HG03103 (cell line): Measurements from ENCODE around the gene ABCG5.

Source experiments
- ATAC-seq: cut with Tn5 transposase; IDR thresholded peaks from one replicate; pipeline ENCODE4 v1.9.1; 2021; ENCODE audit warnings: low read depth; ENCODE audit not compliant: unreplicated experiment

ABCG5 gene

DNA sequence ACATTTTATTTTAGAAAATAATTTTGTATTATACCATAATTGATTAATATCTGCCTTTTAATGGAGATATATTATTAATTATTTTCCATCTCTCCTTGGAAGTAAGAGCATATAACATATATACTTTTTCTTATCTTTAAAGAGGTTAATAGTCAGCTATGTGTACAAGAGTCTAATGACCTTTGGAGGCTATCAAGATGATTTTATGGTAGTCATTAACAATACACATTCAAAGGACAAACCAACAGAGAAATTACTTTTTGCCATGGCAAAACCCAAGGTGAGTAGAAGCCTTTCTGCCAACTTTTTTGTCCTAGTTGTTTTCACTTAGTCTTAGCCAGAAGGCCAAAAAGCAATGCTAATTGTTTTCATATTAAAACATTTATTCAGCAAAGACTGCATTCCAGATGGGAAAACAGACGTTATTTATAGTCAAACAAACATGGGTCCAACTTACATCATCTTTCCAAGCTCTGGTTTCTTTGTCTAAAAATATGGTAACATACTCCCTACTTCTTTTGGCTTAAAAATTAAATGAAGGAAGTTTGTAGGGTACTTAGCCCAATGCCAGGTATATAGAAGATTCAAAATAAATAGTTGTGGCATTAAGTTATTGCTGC is 74.4 kb downstream of the ABCG5 start:
- no peak for ATAC-seq

DNA sequence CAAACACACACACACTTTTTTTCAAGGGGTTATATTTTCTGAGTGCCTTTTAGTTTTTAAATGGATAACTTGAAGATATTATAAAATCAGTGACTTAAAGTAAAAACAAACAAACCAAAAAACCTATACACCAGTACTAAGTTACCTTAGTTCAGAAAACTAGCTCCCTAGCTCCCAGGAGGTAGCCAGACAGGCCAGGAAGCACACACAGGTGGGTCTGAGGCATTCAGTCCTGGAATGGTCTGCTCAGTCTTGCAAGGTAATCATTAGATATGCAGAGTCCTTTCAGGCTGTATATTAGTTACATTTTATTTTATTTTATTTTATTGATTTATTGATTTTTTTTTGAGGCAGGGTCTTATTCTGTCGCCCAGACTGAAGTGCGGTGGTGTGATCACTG is 75.5 kb downstream of the ABCG5 start:
- no peak for ATAC-seq
